Occipital lobe (tissue), 2 donors: Measurements from ENCODE around the gene RRH. TPM values are rescaled to one million over a fixed set of nuclear protein-coding genes. Genes with fewer than 3 reads are reported as not detected.
"Not testable (repeated sequence)": the region's sequence is repeated elsewhere in the genome, so short reads cannot be mapped to it uniquely, and the experiment has no call there.

Experiments
- DNase-seq: peaks from one replicate; lab custom pipeline; 2025; lab: John Stamatoyannopoulos, UW
- total RNA-seq: library from RNA; depleted of rRNA; stranded (reverse); fragments of >200 nt; gene quantifications from one replicate; pipeline ENCODE4 v1.2.3, GENCODE V29; 2014

RRH gene
- not detected for total RNA-seq

GRCh38 chr4:109827672-109828071 is at the start of gene RRH:
RRH (plus strand) TSS chr4:109827972; CDS start chr4:109828028, 56 bp downstream.
- no peak for DNase-seq

GRCh38 chr4:109782092-109782491 is 45.7 kb upstream of the RRH start:
- DNase-seq, result not testable (repeated sequence)

- no peak for DNase-seq
These were observed 40.9 kb upstream of the RRH start for GRCh38 chr4:109786846-109787245.

- DNase-seq, result no peak
These were observed 40.0 kb upstream of the RRH start for GRCh38 chr4:109787807-109788206.

- DNase-seq, result no peak
These were observed 32.7 kb upstream of the RRH start for GRCh38 chr4:109795059-109795458.

GRCh38 chr4:109798866-109799265 is 28.9 kb upstream of the RRH start:
- DNase-seq, result no peak

- DNase-seq, result no peak
These were observed 26.5 kb upstream of the RRH start for GRCh38 chr4:109801099-109801789.

GRCh38 chr4:109801895-109802319 is 25.9 kb upstream of the RRH start, which contains the start of gene CFI:
CFI (minus strand) TSS chr4:109801999; CDS start chr4:109801971, 28 bp downstream.
- no peak for DNase-seq

- DNase-seq, result no peak
These were observed 23.7 kb upstream of the RRH start for GRCh38 chr4:109803924-109804571.

- no peak for DNase-seq
These were observed 18.1 kb upstream of the RRH start for GRCh38 chr4:109809655-109810054.

GRCh38 chr4:109810552-109811387 is 17.0 kb upstream of the RRH start:
- DNase-seq, result no peak

- DNase-seq, result no peak
These were observed 16.1 kb upstream of the RRH start for GRCh38 chr4:109811707-109812106.

GRCh38 chr4:109815151-109816081 is 12.4 kb upstream of the RRH start, which contains the start of gene GAR1:
GAR1 (plus strand) TSS chr4:109815762; CDS start chr4:109816165, 403 bp downstream.
- DNase-seq, result peak; percentile 85

- DNase-seq, result no peak
These were observed 11.7 kb upstream of the RRH start for GRCh38 chr4:109816082-109816442.

- no peak for DNase-seq
These were observed 10.9 kb upstream of the RRH start for GRCh38 chr4:109816894-109817293.

- no peak for DNase-seq
These were observed 9.5 kb upstream of the RRH start for GRCh38 chr4:109818268-109818667.

- DNase-seq, result no peak
These were observed 7.2 kb upstream of the RRH start for GRCh38 chr4:109820563-109820962.

- no peak for DNase-seq
These were observed 6.6 kb upstream of the RRH start for GRCh38 chr4:109821185-109821584.

- no peak for DNase-seq
These were observed 1.1 kb upstream of the RRH start for GRCh38 chr4:109826719-109827118.

- no peak for DNase-seq
These were observed 6.0 kb downstream of the RRH start for GRCh38 chr4:109833756-109834155.

- no peak for DNase-seq
These were observed 9.2 kb downstream of the RRH start for GRCh38 chr4:109836985-109837384.
